ENCODE data around the gene ARFGEF3. TPM values are rescaled to one million over a fixed set of nuclear protein-coding genes. Genes with fewer than 3 reads are reported as not detected.
A peak's percentile ranks its signal among the peaks of the same experiment; 100 is the strongest.

Gene ARFGEF3
- total RNA-seq, 1 experiment from 2014 or later: 20.1 TPM

GRCh38 chr6:138182939-138183789 is 21.4 kb downstream of the ARFGEF3 start:
- POLR2A ChIA-PET: interaction anchor here (1.0 to 1.6 kb wide), 2 partner anchors 14 to 21 kb away, joined by 3 to 8 read pairs; partner anchors contain the start of gene ARFGEF3
- no peaks in the 10 kb centered on the region for H3K27me3 Mint-ChIP-seq (ENCODE audit: low read depth)
- TF ChIP-seq FOXK1 (CRISPR knock-in tag; IDR thresholded peaks at IDR 0.05): peak; percentile 27; the same call in 1 of the 2 replicates
- 0 out of 2 replicates have a peak, but pooled peaks have one; percentile 24 for TF ChIP-seq ETV6 (CRISPR knock-in tag; IDR thresholded peaks at IDR 0.05)
- TF ChIP-seq MAX (CRISPR knock-in tag; IDR thresholded peaks at IDR 0.05): 0 out of 2 replicates have a peak, but pooled peaks have one; percentile 39
- TF ChIP-seq, protein P1, sequence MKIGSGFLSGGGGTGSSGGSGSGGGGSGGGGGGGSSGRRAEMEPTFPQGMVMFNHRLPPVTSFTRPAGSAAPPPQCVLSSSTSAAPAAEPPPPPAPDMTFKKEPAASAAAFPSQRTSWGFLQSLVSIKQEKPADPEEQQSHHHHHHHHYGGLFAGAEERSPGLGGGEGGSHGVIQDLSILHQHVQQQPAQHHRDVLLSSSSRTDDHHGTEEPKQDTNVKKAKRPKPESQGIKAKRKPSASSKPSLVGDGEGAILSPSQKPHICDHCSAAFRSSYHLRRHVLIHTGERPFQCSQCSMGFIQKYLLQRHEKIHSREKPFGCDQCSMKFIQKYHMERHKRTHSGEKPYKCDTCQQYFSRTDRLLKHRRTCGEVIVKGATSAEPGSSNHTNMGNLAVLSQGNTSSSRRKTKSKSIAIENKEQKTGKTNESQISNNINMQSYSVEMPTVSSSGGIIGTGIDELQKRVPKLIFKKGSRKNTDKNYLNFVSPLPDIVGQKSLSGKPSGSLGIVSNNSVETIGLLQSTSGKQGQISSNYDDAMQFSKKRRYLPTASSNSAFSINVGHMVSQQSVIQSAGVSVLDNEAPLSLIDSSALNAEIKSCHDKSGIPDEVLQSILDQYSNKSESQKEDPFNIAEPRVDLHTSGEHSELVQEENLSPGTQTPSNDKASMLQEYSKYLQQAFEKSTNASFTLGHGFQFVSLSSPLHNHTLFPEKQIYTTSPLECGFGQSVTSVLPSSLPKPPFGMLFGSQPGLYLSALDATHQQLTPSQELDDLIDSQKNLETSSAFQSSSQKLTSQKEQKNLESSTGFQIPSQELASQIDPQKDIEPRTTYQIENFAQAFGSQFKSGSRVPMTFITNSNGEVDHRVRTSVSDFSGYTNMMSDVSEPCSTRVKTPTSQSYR (CRISPR knock-in tag; IDR thresholded peaks at IDR 0.05): peak; percentile 66; the same call in 1 of the 2 replicates
- TF ChIP-seq GTF2I (CRISPR knock-in tag; conservative IDR thresholded peaks at IDR 0.05): no peak
- TF ChIP-seq, protein P2, sequence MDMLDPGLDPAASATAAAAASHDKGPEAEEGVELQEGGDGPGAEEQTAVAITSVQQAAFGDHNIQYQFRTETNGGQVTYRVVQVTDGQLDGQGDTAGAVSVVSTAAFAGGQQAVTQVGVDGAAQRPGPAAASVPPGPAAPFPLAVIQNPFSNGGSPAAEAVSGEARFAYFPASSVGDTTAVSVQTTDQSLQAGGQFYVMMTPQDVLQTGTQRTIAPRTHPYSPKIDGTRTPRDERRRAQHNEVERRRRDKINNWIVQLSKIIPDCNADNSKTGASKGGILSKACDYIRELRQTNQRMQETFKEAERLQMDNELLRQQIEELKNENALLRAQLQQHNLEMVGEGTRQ (CRISPR knock-in tag; IDR thresholded peaks at IDR 0.05): peak; percentile 76
- H3K27ac Mint-ChIP-seq: peak overlapping the region; percentile 94
- peak overlapping the region; percentile 48 for H3K4me3 Mint-ChIP-seq
- DNase-seq (ENCODE audit: low spot score) (peak; percentile 44), ATAC-seq (peak; percentile 98)
- CTCF ChIA-PET: interaction anchor here (1.0 to 2.2 kb wide), 4 partner anchors 9 to 67 kb away, joined by 3 to 9 read pairs (median 4); no protein-coding TSS in a partner anchor
- H3K4me1 Mint-ChIP-seq: peaks cover 45% of the 10 kb centered on the region
- H3K9me3 Mint-ChIP-seq: peaks cover 12% of the 10 kb centered on the region
- H3K36me3 Mint-ChIP-seq: peaks cover 16% of the 10 kb centered on the region

- ChIA-PET POLR2A (interaction anchor here (1.0 to 1.6 kb wide), 2 partner anchors 15 to 22 kb away, joined by 3 to 8 read pairs; partner anchors contain the start of gene ARFGEF3), CTCF (interaction anchor here (1.0 to 2.2 kb wide), 4 partner anchors 9 to 68 kb away, joined by 3 to 9 read pairs (median 4); no protein-coding TSS in a partner anchor)
- TF ChIP-seq ZNF425 (CRISPR knock-in tag; conservative IDR thresholded peaks at IDR 0.05) (no peak), FOXK1 (CRISPR knock-in tag; IDR thresholded peaks at IDR 0.05) (0 out of 2 replicates have a peak, but pooled peaks have one; percentile 8)
- H3K27ac Mint-ChIP-seq: peak overlapping the region; percentile 94; the same call in 1 of the 2 replicates
- ATAC-seq (no peak), DNase-seq (ENCODE audit: low spot score) (no peak)
- H3K36me3 Mint-ChIP-seq: peaks cover 11% of the 10 kb centered on the region; the same call in 1 of the 2 replicates
- no peaks in the 10 kb centered on the region for H3K27me3 Mint-ChIP-seq (ENCODE audit: low read depth)
- H3K9me3 Mint-ChIP-seq: peaks cover 7% of the 10 kb centered on the region; the same call in 1 of the 2 replicates
- peaks cover 47% of the 10 kb centered on the region for H3K4me1 Mint-ChIP-seq
- no peak overlapping the region for H3K4me3 Mint-ChIP-seq
Measured at GRCh38 chr6:138183790-138184134, 22.0 kb downstream of the ARFGEF3 start.

DNA sequence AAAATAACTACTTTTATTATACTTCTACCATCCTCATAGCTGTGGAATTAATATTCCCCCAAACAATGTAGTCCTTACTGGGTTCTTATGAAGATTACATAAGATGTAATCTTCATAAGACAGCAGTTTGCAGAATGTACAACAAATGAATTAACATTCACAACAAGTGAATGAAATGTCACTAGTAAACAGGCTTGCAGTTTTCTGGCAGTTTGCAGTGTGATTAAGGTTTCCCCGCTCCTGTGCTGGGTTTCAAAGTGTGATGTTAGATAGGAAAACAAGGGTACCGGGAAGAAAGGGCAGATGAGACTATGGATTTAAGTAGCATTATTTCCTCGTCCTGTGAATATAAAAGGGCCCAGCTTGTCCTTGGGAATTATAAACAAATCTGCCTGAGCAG is 22.5 kb downstream of the ARFGEF3 start:
- TF ChIP-seq, protein P3, sequence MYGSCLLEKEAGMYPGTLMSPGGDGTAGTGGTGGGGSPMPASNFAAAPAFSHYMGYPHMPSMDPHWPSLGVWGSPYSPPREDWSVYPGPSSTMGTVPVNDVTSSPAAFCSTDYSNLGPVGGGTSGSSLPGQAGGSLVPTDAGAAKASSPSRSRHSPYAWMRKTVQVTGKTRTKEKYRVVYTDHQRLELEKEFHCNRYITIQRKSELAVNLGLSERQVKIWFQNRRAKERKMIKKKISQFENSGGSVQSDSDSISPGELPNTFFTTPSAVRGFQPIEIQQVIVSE (CRISPR knock-in tag; IDR thresholded peaks at IDR 0.05; ENCODE audit: borderline replicate concordance): no peak
- TF ChIP-seq ZNF396 (CRISPR knock-in tag; IDR thresholded peaks at IDR 0.05; ENCODE audit: borderline replicate concordance): no peak
- TF ChIP-seq JUN (CRISPR knock-in tag; IDR thresholded peaks at IDR 0.05): no peak
- TF ChIP-seq FOXP1 (CRISPR knock-in tag; IDR thresholded peaks at IDR 0.05; ENCODE audit: borderline replicate concordance): no peak
- TF ChIP-seq, protein P4, sequence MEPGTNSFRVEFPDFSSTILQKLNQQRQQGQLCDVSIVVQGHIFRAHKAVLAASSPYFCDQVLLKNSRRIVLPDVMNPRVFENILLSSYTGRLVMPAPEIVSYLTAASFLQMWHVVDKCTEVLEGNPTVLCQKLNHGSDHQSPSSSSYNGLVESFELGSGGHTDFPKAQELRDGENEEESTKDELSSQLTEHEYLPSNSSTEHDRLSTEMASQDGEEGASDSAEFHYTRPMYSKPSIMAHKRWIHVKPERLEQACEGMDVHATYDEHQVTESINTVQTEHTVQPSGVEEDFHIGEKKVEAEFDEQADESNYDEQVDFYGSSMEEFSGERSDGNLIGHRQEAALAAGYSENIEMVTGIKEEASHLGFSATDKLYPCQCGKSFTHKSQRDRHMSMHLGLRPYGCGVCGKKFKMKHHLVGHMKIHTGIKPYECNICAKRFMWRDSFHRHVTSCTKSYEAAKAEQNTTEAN (CRISPR knock-in tag; IDR thresholded peaks at IDR 0.05): no peak
- TF ChIP-seq CREM (CRISPR knock-in tag; IDR thresholded peaks at IDR 0.05): no peak
- TF ChIP-seq, protein P5, sequence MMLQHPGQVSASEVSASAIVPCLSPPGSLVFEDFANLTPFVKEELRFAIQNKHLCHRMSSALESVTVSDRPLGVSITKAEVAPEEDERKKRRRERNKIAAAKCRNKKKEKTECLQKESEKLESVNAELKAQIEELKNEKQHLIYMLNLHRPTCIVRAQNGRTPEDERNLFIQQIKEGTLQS (CRISPR knock-in tag; conservative IDR thresholded peaks at IDR 0.05): no peak
- TF ChIP-seq ETV6 (CRISPR knock-in tag; IDR thresholded peaks at IDR 0.05): no peak
- no peak for TF ChIP-seq ZNF138 (CRISPR knock-in tag; conservative IDR thresholded peaks at IDR 0.05)
- no peak for TF ChIP-seq ATF1 (CRISPR knock-in tag; IDR thresholded peaks at IDR 0.05)
- TF ChIP-seq ESRRA (CRISPR knock-in tag; IDR thresholded peaks at IDR 0.05; ENCODE audit: borderline replicate concordance): no peak
- TF ChIP-seq, protein P2 (CRISPR knock-in tag; IDR thresholded peaks at IDR 0.05): no peak
- Mint-ChIP-seq H3K27ac (peak overlapping the region; percentile 38; the same call in 1 of the 2 replicates), H3K4me3 (no peak overlapping the region), H3K4me1 (peaks cover 51% of the 10 kb centered on the region), H3K9me3 (peaks cover 7% of the 10 kb centered on the region; the same call in 1 of the 2 replicates), H3K36me3 (peaks cover 11% of the 10 kb centered on the region; the same call in 1 of the 2 replicates), H3K27me3 (ENCODE audit: low read depth) (no peaks in the 10 kb centered on the region)
- DNase-seq (ENCODE audit: low spot score): no peak
- ChIA-PET CTCF (interaction anchor here (1.2 kb wide), 1 partner anchor 68 kb away, joined by 5 read pairs; no protein-coding TSS in a partner anchor), POLR2A (no interaction called here)
- ATAC-seq: no peak
